ENCODE results near the gene TFB2M. TPM values are rescaled to one million over a fixed set of nuclear protein-coding genes. Genes with fewer than 3 reads are reported as not detected.
A peak's percentile ranks its signal among the peaks of the same experiment; 100 is the strongest.
"Not testable (repeated sequence)": the region's sequence is repeated elsewhere in the genome, so short reads cannot be mapped to it uniquely, and the experiment has no call there.

Gene TFB2M
- 15.1 TPM for polyA plus RNA-seq
- long read RNA-seq, donor 1, partial matches to known transcripts: 0 of 4 reads
- long read RNA-seq, donor 1, other reads (novel, unspliced or antisense): 0 of 4 reads
- long read RNA-seq, donor 2, transcript TFB2M-201 (8 exons, 1,848 nt): major isoform, 10 of 10 reads
- long read RNA-seq, donor 2, partial matches to known transcripts: 0 of 10 reads
- long read RNA-seq, donor 2, other reads (novel, unspliced or antisense): 0 of 10 reads
- long read RNA-seq, donor 3: 0 reads
- long read RNA-seq, donor 4: 0 reads
- long read RNA-seq, donor 5, partial matches to known transcripts: 0 of 3 reads
- long read RNA-seq, donor 5, other reads (novel, unspliced or antisense): 0 of 3 reads
- long read RNA-seq, donor 6, transcript TFB2M-201 (8 exons, 1,848 nt): major isoform, 5 of 10 reads
- long read RNA-seq, donor 6, partial matches to known transcripts: 5 of 10 reads
- long read RNA-seq, donor 6, other reads (novel, unspliced or antisense): 0 of 10 reads
- long read RNA-seq, donor 7, partial matches to known transcripts: 0 of 1 reads
- long read RNA-seq, donor 7, other reads (novel, unspliced or antisense): 0 of 1 reads
- long read RNA-seq, donor 8, transcript TFB2M-201 (8 exons, 1,848 nt): major isoform, 6 of 6 reads
- long read RNA-seq, donor 8, partial matches to known transcripts: 0 of 6 reads
- long read RNA-seq, donor 8, other reads (novel, unspliced or antisense): 0 of 6 reads
- long read RNA-seq, donor 9, transcript TFB2M-201 (8 exons, 1,848 nt): major isoform, 10 of 10 reads
- long read RNA-seq, donor 9, partial matches to known transcripts: 0 of 10 reads
- long read RNA-seq, donor 9, other reads (novel, unspliced or antisense): 0 of 10 reads
- long read RNA-seq, donor 10, transcript TFB2M-201 (8 exons, 1,848 nt): major isoform, 7 of 7 reads
- long read RNA-seq, donor 10, partial matches to known transcripts: 0 of 7 reads
- long read RNA-seq, donor 10, other reads (novel, unspliced or antisense): 0 of 7 reads
- long read RNA-seq, donor 11, partial matches to known transcripts: 0 of 3 reads
- long read RNA-seq, donor 11, other reads (novel, unspliced or antisense): 0 of 3 reads

- Histone ChIP-seq H3K9me3 (ENCODE audit: control insufficient read depth, low read depth, low read length) (no peaks in the 10 kb centered on the region), H3K4me3 (ENCODE audit: low read length) (peak within 1 kb of the TSS; percentile 88), H3K36me3 (ENCODE audit: control insufficient read depth, insufficient read depth, low read length) (no peaks in the 10 kb centered on the region), H3K4me1 (ENCODE audit: control insufficient read depth, insufficient read depth, low read length) (peaks cover 2% of the 10 kb centered on the region), H3K27ac (ENCODE audit: low read length) (peak within 1 kb of the TSS; percentile 94), H3K27me3 (ENCODE audit: control insufficient read depth, insufficient read depth, low read length) (no peaks in the 10 kb centered on the region)
- DNase-seq: peak; percentile 98 to 99
- no CpG with 5 or more reads among the region's 62 CpGs for WGBS (ENCODE audit: insufficient coverage, low lambda C conversion rate)
Measured at GRCh38 chr1:246566128-246566812, at the start of gene TFB2M, which contains the start of gene CNST. Gene TFB2M, minus strand, starts transcription at chr1:246566261. Its CDS starts 123 bp downstream, at chr1:246566138. Gene CNST, plus strand, starts transcription at chr1:246566456. Its CDS starts 25,107 bp downstream, at chr1:246591563.

- peak; percentile 31 to 59 for DNase-seq
- Histone ChIP-seq H3K27me3 (ENCODE audit: control insufficient read depth, insufficient read depth, low read length) (no peaks in the 10 kb centered on the region), H3K9me3 (ENCODE audit: control insufficient read depth, low read depth, low read length) (no peaks in the 10 kb centered on the region), H3K4me1 (ENCODE audit: control insufficient read depth, insufficient read depth, low read length) (no peaks in the 10 kb centered on the region), H3K27ac (ENCODE audit: low read length) (no peak overlapping the region), H3K4me3 (ENCODE audit: low read length) (no peak overlapping the region), H3K36me3 (ENCODE audit: control insufficient read depth, insufficient read depth, low read length) (no peaks in the 10 kb centered on the region)
- WGBS (ENCODE audit: insufficient coverage, low lambda C conversion rate): 79% methylated on average over 2 of the region's 6 CpGs
Measured at GRCh38 chr1:246613096-246613758, 47.2 kb upstream of the TFB2M start.

DNA sequence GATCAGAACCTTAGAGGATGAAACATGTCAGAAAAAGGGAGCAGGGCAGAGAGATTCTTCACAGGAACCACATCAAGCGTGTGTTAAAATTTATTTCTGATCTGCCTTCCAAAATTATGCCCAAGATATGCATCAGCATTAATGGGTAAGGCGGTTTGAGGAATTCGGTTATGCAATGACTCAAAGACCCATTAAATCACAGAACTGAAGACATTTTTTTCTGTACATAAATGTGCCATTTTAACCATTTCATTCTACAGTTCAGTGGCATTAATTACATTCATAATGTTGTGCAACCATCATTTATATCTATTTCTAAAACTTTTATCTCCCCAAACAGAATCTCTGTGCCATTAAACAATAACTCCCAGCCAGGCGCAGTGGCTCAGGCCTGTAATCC, 43.6 kb upstream of the TFB2M start:
- no peaks in the 10 kb centered on the region for H3K4me1 ChIP-seq (ENCODE audit: control insufficient read depth, insufficient read depth, low read length)
- peaks cover 9% of the 10 kb centered on the region for H3K9me3 ChIP-seq (ENCODE audit: control insufficient read depth, low read depth, low read length)
- WGBS (ENCODE audit: insufficient coverage, low lambda C conversion rate): 79% methylated on average over 2 of the region's 4 CpGs
- no peak for DNase-seq
- H3K27me3 ChIP-seq (ENCODE audit: control insufficient read depth, insufficient read depth, low read length): no peaks in the 10 kb centered on the region
- no peak overlapping the region for H3K4me3 ChIP-seq (ENCODE audit: low read length)
- H3K27ac ChIP-seq (ENCODE audit: low read length): no peak overlapping the region
- H3K36me3 ChIP-seq (ENCODE audit: control insufficient read depth, insufficient read depth, low read length): no peaks in the 10 kb centered on the region

DNA sequence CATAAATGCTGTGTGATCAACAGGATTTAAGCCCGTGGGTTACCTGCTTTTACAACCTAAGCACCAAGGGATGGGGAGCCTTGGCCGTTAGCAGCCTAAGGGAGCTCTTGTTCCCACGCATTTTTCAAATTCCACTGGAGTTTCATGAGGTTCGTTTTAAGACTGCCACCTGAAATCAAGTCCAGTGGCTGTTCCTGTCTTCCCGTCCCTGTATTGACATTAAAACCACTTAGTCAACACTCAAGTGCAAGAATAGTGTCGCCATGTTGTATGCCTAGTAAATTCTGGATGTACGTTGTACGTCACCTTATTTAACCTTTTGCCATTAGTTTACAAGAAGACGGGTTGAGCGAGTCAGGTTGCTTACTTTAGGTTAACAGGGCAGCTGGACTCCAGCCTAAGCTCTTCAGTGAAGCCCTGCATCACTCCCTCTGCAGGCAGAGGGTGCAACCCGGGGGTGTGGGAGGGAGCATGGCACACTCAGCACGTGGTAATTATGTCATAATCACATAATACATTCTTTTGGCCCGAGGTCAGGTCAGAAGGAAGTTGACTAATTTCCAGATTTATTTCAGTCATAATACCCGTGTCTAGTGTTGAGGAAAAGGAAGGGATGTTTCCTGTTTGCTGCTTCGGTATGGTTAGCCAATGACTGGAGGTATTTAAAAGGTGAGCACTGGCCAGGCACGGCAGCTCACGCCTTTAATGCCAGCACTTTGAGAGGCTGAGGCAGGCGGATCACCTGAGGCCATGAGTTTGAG, 42.7 kb upstream of the TFB2M start:
- WGBS (ENCODE audit: insufficient coverage, low lambda C conversion rate): 36% methylated on average over 3 of the region's 18 CpGs
- Histone ChIP-seq H3K27me3 (ENCODE audit: control insufficient read depth, insufficient read depth, low read length) (no peaks in the 10 kb centered on the region), H3K4me3 (ENCODE audit: low read length) (no peak overlapping the region), H3K4me1 (ENCODE audit: control insufficient read depth, insufficient read depth, low read length) (no peaks in the 10 kb centered on the region), H3K36me3 (ENCODE audit: control insufficient read depth, insufficient read depth, low read length) (no peaks in the 10 kb centered on the region), H3K27ac (ENCODE audit: low read length) (no peak overlapping the region), H3K9me3 (ENCODE audit: control insufficient read depth, low read depth, low read length) (peaks cover 12% of the 10 kb centered on the region)
- DNase-seq: peak; percentile 57 to 73

GRCh38 chr1:246607462-246607861, 41.4 kb upstream of the TFB2M start:
- WGBS (ENCODE audit: insufficient coverage, low lambda C conversion rate): no CpG with 5 or more reads among the region's 19 CpGs
- no peak for DNase-seq
- H3K4me1 ChIP-seq (ENCODE audit: control insufficient read depth, insufficient read depth, low read length): no peaks in the 10 kb centered on the region

DNA sequence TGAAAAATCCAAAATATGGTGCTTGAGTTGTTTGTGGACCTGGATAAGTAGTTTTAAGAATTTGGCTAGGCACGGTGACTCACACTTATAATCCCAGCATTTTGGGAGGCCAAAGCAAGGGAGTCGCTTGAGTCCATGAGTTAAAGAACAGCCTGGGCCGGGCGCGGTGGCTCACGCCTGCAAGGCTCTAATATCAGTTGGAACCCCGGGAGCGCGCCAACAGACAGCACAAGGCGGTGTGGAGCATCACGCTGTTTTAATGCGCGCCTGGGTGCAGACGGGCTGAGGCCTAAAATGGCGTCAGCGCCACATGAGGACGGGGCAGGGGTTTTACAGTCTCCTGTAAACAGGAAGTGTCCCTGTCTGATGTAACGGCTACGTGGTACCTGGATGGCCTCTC, 39.2 kb upstream of the TFB2M start:
- H3K9me3 ChIP-seq (ENCODE audit: control insufficient read depth, low read depth, low read length): peaks cover 15% of the 10 kb centered on the region
- not testable (repeated sequence) for H3K4me1 ChIP-seq (ENCODE audit: control insufficient read depth, insufficient read depth, low read length); H3K27ac ChIP-seq (ENCODE audit: low read length); H3K4me3 ChIP-seq (ENCODE audit: low read length); DNase-seq; H3K27me3 ChIP-seq (ENCODE audit: control insufficient read depth, insufficient read depth, low read length); H3K36me3 ChIP-seq (ENCODE audit: control insufficient read depth, insufficient read depth, low read length)
- WGBS (ENCODE audit: insufficient coverage, low lambda C conversion rate): no CpG with 5 or more reads among the region's 19 CpGs

More at GRCh38 chr1:246607462-246607861, 41.4 kb upstream of the TFB2M start:
- Histone ChIP-seq H3K27ac (ENCODE audit: low read length) (no peak overlapping the region), H3K36me3 (ENCODE audit: control insufficient read depth, insufficient read depth, low read length) (no peaks in the 10 kb centered on the region), H3K4me3 (ENCODE audit: low read length) (no peak overlapping the region), H3K27me3 (ENCODE audit: control insufficient read depth, insufficient read depth, low read length) (no peaks in the 10 kb centered on the region), H3K9me3 (ENCODE audit: control insufficient read depth, low read depth, low read length) (peaks cover 15% of the 10 kb centered on the region)

- 83% methylated on average over 1 of the region's 3 CpGs for WGBS (ENCODE audit: insufficient coverage, low lambda C conversion rate)
- H3K27ac ChIP-seq (ENCODE audit: low read length): no peak overlapping the region
- no peak for DNase-seq
- no peaks in the 10 kb centered on the region for H3K4me1 ChIP-seq (ENCODE audit: control insufficient read depth, insufficient read depth, low read length)
- peaks cover 4% of the 10 kb centered on the region for H3K36me3 ChIP-seq (ENCODE audit: control insufficient read depth, insufficient read depth, low read length)
- no peak overlapping the region for H3K4me3 ChIP-seq (ENCODE audit: low read length)
- H3K27me3 ChIP-seq (ENCODE audit: control insufficient read depth, insufficient read depth, low read length): no peaks in the 10 kb centered on the region
- H3K9me3 ChIP-seq (ENCODE audit: control insufficient read depth, low read depth, low read length): peaks cover 12% of the 10 kb centered on the region
Measured at GRCh38 chr1:246602194-246602593, 36.1 kb upstream of the TFB2M start.

- no peak overlapping the region for H3K4me3 ChIP-seq (ENCODE audit: low read length)
- DNase-seq: no peak
- peaks cover 7% of the 10 kb centered on the region for H3K36me3 ChIP-seq (ENCODE audit: control insufficient read depth, insufficient read depth, low read length)
- no peak overlapping the region for H3K27ac ChIP-seq (ENCODE audit: low read length)
- WGBS (ENCODE audit: insufficient coverage, low lambda C conversion rate): no CpG with 5 or more reads among the region's 2 CpGs
- H3K9me3 ChIP-seq (ENCODE audit: control insufficient read depth, low read depth, low read length): peaks cover 15% of the 10 kb centered on the region
- no peaks in the 10 kb centered on the region for H3K4me1 ChIP-seq (ENCODE audit: control insufficient read depth, insufficient read depth, low read length)
- H3K27me3 ChIP-seq (ENCODE audit: control insufficient read depth, insufficient read depth, low read length): no peaks in the 10 kb centered on the region
Measured at GRCh38 chr1:246600579-246600978, 34.5 kb upstream of the TFB2M start.

DNA sequence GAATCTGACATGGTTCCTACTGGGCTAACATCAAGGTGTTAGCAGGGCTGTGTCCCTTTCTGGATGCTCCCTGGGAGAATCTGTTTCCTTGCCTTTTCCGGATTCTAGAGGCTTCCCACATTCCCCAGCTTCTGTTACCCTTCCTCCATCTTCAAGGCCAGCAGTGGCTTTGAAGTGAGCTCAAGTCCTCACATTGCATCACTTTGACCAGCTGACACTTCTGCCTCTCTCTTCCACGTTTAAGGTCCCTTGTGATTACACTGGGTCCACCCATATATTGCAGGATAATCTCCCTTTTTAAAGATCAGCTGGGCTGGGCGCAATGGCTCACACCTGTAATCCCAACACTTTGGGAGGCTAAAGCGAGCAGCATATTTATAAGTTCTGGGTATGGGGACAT, 33.3 kb upstream of the TFB2M start:
- no peak overlapping the region for H3K27ac ChIP-seq (ENCODE audit: low read length)
- H3K27me3 ChIP-seq (ENCODE audit: control insufficient read depth, insufficient read depth, low read length): no peaks in the 10 kb centered on the region
- no peak for DNase-seq
- WGBS (ENCODE audit: insufficient coverage, low lambda C conversion rate): 93% methylated on average over 2 of the region's 4 CpGs
- peaks cover 10% of the 10 kb centered on the region for H3K9me3 ChIP-seq (ENCODE audit: control insufficient read depth, low read depth, low read length)
- no peaks in the 10 kb centered on the region for H3K4me1 ChIP-seq (ENCODE audit: control insufficient read depth, insufficient read depth, low read length)
- peaks cover 11% of the 10 kb centered on the region for H3K36me3 ChIP-seq (ENCODE audit: control insufficient read depth, insufficient read depth, low read length)
- no peak overlapping the region for H3K4me3 ChIP-seq (ENCODE audit: low read length)
